A549 (cell line): ENCODE data around the gene CHTF18.

Experiments
- EP300 ChIP-seq, 2 experiments: fragments of >200 bp; sonication (Bioruptor Twin); formaldehyde crosslinking; IDR thresholded peaks; 2 replicates in 1 of 2; 3 replicates in 1 of 2; pipeline ENCODE4 v1.6.1; 2016 to 2017
- MAX ChIP-seq: IDR thresholded peaks from 2 replicates; pipeline ENCODE4 v1.6.1; 2012
- POLR2A ChIP-seq: IDR thresholded peaks from 2 replicates; pipeline ENCODE4 v1.6.1; 2012; ENCODE audit warnings: mild to moderate bottlenecking, low read length
- SMC3 ChIP-seq: fragments of >200 bp; sonication (Bioruptor Twin); formaldehyde crosslinking; IDR thresholded peaks from 3 replicates; pipeline ENCODE4 v1.6.1; 2018; ENCODE audit warnings: inconsistent platforms
- TF ChIP-seq, protein P1 (sequence below): fragments of >200 bp; sonication (Bioruptor Twin); formaldehyde crosslinking; IDR thresholded peaks from 3 replicates; pipeline ENCODE4 v1.5.1; 2016

GRCh38 chr16:815861-816260, 27.4 kb downstream of the CHTF18 start:
- TF ChIP-seq SMC3, result no peak
- TF ChIP-seq MAX, result no peak
- TF ChIP-seq, protein P1, sequence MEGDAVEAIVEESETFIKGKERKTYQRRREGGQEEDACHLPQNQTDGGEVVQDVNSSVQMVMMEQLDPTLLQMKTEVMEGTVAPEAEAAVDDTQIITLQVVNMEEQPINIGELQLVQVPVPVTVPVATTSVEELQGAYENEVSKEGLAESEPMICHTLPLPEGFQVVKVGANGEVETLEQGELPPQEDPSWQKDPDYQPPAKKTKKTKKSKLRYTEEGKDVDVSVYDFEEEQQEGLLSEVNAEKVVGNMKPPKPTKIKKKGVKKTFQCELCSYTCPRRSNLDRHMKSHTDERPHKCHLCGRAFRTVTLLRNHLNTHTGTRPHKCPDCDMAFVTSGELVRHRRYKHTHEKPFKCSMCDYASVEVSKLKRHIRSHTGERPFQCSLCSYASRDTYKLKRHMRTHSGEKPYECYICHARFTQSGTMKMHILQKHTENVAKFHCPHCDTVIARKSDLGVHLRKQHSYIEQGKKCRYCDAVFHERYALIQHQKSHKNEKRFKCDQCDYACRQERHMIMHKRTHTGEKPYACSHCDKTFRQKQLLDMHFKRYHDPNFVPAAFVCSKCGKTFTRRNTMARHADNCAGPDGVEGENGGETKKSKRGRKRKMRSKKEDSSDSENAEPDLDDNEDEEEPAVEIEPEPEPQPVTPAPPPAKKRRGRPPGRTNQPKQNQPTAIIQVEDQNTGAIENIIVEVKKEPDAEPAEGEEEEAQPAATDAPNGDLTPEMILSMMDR, result no peak
- TF ChIP-seq POLR2A, result no peak
- TF ChIP-seq EP300 (IDR thresholded peaks at IDR 0.05), result no peak
